GM20000 (cell line): ENCODE data around the gene CCBE1.

ENCODE experiments used
- DNase-seq: peaks from one replicate; pipeline ENCODE4 v3.0.0; 2012; ENCODE audit warnings: low spot score
- CTCF ChIP-seq: IDR thresholded peaks from 2 replicates; pipeline ENCODE4 v1.5.1; 2012; ENCODE audit warnings: mild to moderate bottlenecking, control low read depth; ENCODE audit errors: extremely low read depth, missing control alignments

CCBE1 gene

DNA sequence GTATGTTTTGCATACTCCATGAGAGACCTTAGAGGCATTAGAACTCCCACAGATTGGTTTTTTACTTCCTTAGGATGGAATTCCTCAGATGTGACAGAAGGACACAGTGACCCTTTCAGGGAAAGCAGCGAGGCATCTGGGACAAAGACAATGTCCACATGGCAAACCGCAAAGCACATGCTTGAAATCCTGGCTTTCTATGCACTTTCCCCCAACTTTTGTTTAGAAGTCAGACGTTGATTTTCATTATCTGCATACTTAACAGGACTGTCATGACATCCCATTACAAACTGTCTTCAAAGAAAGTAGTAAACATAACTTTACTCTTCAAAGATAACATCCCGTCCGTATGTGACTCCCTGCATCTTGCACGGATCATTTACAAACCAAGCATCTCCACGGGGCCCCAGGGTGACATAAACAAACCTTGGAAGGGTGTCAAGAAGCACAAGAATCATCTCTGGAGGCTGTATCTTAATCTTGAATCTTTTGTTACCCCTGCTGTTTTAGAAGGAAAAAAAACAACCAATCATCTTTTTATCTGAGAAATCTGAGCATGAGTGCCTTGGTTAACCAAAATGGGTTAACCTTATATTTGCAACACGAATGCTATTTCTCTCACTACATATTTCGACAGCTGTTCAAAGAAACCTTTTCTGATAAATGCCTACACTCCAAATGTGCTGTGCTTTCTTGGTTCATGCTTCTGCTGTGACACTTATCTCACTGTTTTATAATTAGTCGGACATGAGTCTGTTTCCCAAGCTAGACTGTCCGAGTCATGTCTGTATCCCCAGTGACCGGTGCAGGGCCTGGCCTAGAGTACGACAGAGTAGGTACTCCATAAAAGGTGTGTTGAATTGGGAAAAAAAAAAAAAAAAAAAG lies 90.8 kb downstream of the CCBE1 start:
- TF ChIP-seq CTCF, result no peak
- DNase-seq, result no peak

DNA sequence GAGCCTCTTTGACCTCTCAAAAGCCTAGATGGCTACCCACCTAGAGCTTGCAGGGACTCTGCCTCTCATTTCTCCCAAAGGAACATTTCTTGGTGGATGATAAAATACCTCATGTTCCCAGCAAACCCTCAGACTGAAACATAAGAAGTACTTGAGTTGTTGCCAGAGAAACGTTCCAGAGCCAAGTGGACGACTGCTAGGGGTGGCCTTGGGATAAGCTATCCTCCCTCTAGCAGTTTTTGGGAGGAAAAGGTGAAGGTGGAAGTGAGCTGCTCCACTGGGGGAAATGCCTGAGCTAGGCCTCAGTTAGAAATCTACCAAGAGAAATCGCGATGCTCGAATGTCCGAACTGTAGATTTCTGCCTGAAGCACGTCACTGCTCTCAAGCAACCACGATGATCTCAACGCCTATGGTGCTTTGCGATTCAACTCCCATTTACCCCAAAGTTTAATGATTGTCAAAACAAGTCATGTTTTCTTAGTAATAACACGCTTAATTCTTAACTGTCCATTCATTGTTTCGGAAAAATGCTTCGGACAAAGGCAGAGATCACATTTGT lies 91.5 kb downstream of the CCBE1 start:
- DNase-seq, result no peak
- no peak for TF ChIP-seq CTCF

DNA sequence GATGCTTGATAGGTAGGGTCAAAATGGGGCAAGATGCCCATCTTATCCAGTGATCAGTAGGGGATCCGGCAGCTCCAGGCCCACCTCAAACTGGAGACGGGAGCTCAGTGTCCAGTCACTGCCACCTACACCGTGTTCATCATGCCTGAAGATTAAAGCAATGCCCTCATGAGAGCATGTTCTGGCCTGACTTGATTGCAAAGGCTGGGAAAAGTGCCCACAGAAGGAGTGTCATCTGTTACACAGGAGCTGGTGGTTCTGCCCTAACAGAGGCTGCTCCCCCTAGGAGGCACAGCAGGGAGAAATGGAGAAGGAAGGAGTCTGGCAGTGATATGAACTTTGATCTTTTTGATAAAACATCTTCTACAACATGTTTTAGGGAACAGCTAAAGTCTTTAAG lies 92.3 kb downstream of the CCBE1 start:
- no peak for TF ChIP-seq CTCF
- no peak for DNase-seq

GRCh38 chr18:59597049-59597448 lies 100.2 kb downstream of the CCBE1 start:
- DNase-seq, result no peak
- TF ChIP-seq CTCF, result no peak

DNA sequence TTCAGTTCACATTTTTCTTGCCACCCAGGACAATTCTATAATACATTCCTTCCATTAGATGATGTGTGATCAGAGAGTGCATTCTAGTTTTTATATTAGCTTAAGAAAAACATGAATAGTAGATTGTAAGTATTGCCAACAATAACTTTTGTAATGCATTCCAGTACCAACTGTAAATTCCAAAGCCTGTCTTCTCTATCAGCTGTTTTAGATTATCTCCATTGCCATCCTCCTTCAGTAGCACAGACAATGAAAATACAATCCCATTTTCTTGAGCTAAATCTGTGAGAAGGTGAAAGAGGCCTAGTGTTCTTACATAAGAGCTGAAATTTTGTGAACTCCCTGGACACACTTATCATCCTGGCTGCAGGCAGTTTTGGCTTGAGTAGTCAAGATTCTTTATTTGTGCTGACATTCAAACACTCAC lies 103.9 kb downstream of the CCBE1 start:
- no peak for TF ChIP-seq CTCF
- no peak for DNase-seq

GRCh38 chr18:59592624-59593023 lies 104.6 kb downstream of the CCBE1 start:
- TF ChIP-seq CTCF, result no peak
- DNase-seq, result no peak

DNA sequence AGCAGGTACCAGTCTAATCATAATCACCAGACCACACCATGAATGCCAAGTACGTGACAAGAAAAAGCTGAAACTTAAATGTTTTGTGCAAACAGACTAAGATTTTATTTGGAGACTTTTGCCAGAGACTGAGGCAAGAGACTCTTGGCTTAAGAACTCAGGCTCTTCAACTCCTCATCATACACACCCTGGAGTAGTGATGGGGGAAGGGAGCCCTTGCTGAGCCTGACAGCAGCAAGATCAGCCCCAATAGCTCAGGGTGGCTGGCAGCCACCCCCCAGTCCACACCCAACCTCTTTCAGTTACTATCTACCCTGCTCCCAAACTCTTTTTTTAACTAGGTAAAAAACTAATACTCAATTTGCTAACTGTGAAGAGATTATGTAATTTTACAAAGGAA lies 114.8 kb downstream of the CCBE1 start:
- no peak for DNase-seq
- TF ChIP-seq CTCF, result no peak
